Heart left ventricle (tissue), 13 donors: Measurements from ENCODE around the gene GM2A.

Experiments used
- POLR2A ChIP-seq, 2 donors: fragments of 450-650 bp; IDR thresholded peaks; one replicate each; pipeline ENCODE4 v1.6.1; 2017; ENCODE audit warnings: antibody characterized with exemption in 2 of 2, mild to moderate bottlenecking in 2 of 2, moderate library complexity in 2 of 2
- TF ChIP-seq, protein P1 (sequence below), 12 donors: fragments of 200-600 bp; sonication (generic) in 4 of 12; IDR thresholded peaks; one replicate each; pipeline versions ENCODE4 v1.5.0 to v1.8.0; 2018 to 2022; ENCODE audit warnings: antibody characterized with exemption in 12 of 12, mild to moderate bottlenecking in 5 of 12
- donor health status: ischemic (EF 13 %, LVEDD 7.1; RV severe dilation, severe dysfunction).
- donor health status: DM: no; HTN: yes; CAD: no.
- donor health status: DM: no; HTN: no; CAD: no.
- donor health status: ischemic (EF 25% LVEDD 6.9; RV normal size, moderate dysfunction).
- donor health status: ischemic (EF 25% LVEDD 5.7; RV mildly dilated, moderate dysfunction).
- donor health status: ischemic (EF 35%, LVEDD 5.7; RV mildly dilated, moderate dysfunction).
- donor health status: nonischemic (EF 11% LVEDD 7.7; RV severe dilation, severe dysfunction).
- donor health status: DM: yes; HTN: yes; CAD: no.
- donor health status: PGD.
- donor health status: ischemic (EF 29% LVEDD 5.4; RV normal size, mild dysfunction).
- donor health status: nonischemic (EF 23%, LVEDD 6.1; RV moderate dilation, normal function).

DNA sequence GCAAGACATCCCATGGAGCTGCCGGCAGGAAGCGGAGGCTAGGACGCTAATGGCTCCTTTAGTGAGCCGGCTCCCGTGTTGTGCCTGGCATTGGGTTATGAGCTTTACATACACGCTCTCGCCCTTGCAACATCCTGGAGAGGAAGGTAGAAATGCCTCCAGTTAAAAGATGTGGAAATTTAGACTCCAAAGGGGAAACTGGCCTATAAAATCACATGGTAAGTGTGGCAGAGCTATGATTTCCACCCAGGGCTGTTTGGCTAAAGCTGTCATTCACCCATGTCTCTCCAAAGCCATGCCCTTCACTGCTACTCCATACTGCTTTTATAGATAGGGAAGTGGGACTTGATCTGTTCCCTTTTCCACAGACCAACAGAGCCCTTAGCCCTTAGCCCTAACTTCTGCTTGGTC is 5.2 kb downstream of the GM2A start:
- TF ChIP-seq, protein P1, sequence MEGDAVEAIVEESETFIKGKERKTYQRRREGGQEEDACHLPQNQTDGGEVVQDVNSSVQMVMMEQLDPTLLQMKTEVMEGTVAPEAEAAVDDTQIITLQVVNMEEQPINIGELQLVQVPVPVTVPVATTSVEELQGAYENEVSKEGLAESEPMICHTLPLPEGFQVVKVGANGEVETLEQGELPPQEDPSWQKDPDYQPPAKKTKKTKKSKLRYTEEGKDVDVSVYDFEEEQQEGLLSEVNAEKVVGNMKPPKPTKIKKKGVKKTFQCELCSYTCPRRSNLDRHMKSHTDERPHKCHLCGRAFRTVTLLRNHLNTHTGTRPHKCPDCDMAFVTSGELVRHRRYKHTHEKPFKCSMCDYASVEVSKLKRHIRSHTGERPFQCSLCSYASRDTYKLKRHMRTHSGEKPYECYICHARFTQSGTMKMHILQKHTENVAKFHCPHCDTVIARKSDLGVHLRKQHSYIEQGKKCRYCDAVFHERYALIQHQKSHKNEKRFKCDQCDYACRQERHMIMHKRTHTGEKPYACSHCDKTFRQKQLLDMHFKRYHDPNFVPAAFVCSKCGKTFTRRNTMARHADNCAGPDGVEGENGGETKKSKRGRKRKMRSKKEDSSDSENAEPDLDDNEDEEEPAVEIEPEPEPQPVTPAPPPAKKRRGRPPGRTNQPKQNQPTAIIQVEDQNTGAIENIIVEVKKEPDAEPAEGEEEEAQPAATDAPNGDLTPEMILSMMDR (IDR thresholded peaks at IDR 0.05): no peak
- TF ChIP-seq POLR2A (IDR thresholded peaks at IDR 0.05): no peak
